Diencephalon (tissue), 1 donor: ENCODE results near the gene AVL9. TPM values are rescaled to one million over a fixed set of nuclear protein-coding genes. Genes with fewer than 3 reads are reported as not detected.

Source experiments
- total RNA-seq: library from RNA; depleted of rRNA; stranded (reverse); fragments of >200 nt; gene quantifications from one replicate; pipeline ENCODE4 v1.2.3, GENCODE V29; 2014

The AVL9 gene
- 70.8 TPM for total RNA-seq

DNA sequence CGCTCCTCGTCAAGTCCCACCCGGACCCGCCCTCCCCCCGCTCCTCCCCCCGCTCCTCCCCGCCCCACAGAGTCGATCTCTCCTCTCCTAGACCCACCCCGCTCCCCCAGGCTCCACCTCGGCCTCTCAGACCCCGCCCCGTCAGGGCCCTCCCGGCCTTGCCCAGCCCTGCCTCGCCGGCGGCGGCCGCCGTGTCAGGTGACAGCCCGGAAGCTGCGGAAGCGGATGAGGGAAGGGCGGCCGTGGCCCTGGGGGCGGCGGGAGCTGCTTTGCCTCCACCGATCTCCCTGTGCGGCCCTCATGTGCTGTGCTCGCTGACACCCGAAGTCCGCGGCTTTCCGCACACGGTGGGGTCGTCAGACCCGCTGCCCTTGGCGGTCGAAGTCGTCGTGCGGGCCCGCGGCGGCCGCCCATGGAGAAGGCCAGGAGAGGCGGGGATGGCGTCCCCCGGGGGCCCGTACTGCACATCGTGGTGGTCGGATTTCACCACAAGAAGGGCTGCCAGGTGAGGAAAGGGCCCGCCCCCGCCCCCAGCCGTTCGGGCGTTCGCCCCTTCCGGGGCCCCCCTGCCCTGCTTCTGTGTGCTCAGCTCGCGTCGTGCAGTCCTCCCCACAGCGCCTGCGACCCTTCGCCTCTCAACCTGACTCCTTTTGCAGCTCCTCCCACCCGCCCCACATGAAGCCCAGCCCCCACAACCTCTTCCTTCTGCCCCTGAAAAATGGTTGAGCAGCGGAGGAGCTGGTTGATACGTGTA lies at the start of gene AVL9:
TSS of gene AVL9 (plus strand) at position 192 of the 754 bp plus-strand sequence. CDS start at position 413, 221 bp downstream.

DNA sequence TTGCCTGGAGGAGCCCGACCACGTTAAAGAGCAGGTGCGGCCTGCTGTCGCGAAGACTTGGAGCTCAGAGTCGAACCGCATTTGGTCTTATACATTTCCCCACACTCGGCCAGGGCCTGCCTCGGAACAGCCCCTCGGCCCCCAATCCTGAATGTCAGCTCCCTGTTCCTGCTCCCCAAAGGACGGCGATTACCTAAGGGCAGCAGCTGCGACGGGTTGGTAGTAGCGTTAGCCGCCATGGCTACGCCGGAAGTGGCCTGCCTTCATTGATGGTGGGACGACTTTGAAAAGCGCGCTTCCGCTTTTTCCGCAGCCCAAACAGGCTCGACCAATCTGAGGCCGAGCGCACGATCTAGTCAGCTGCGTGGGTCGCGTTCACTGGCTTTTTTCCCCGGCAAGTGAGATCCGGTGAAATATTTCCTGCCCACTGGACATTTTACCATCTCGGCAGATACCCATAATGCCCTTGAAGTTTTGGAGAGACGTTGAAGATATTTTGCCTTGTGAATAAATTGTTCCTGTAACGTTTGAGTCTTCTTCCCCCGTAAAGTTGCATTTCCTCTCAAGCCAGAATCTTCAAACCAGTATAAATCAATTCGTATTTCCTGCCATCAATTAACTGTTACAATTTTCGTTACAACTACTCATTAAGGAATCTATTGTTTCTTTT lies 5.0 kb upstream of the AVL9 start, which contains the start of gene LSM5:
TSS of gene LSM5 (minus strand) at position 254 of the 670 bp plus-strand sequence. CDS start at position 239, 15 bp downstream.

Other genes with a start within 250 kb of the AVL9 start
- gene LSM5, start 5.1 kb upstream of the AVL9 start, total RNA-seq: 30.7 TPM